Stimulated activated CD8-positive, alpha-beta memory T cell treated with anti-CD3 and anti-CD28 coated beads, Interleukin-12 subunit alpha, Interleukin-12 subunit beta, amount 100 ng/mL, for 4 hours (primary cell): ENCODE results near the gene CISH.

Experiments used
- DNase-seq: peaks from one replicate; pipeline ENCODE4 v3.0.0-alpha.2; 2020; ENCODE audit warnings: low read depth

The CISH gene

GRCh38 chr3:50611464-50612233 lies at the start of gene CISH:
CISH (minus strand) TSS chr3:50611774; CDS start chr3:50611650, 124 bp downstream.
- peak; percentile 91 for DNase-seq

- DNase-seq, result no peak
Measured at GRCh38 chr3:50660386-50660785, 48.8 kb upstream of the CISH start.

- DNase-seq, result no peak
Measured at GRCh38 chr3:50658831-50659230, 47.3 kb upstream of the CISH start.

GRCh38 chr3:50658416-50658815 lies 46.8 kb upstream of the CISH start:
- DNase-seq, result no peak

GRCh38 chr3:50657816-50658215 lies 46.2 kb upstream of the CISH start:
- DNase-seq, result no peak

GRCh38 chr3:50657407-50657806 lies 45.8 kb upstream of the CISH start:
- DNase-seq, result no peak

GRCh38 chr3:50656417-50657195 lies 45.0 kb upstream of the CISH start:
- DNase-seq, result no peak

- no peak for DNase-seq
Measured at GRCh38 chr3:50655009-50655830, 43.6 kb upstream of the CISH start.

- DNase-seq, result no peak
Measured at GRCh38 chr3:50653937-50654595, 42.5 kb upstream of the CISH start.

GRCh38 chr3:50652709-50653108 lies 41.1 kb upstream of the CISH start:
- DNase-seq, result no peak

- DNase-seq, result no peak
Measured at GRCh38 chr3:50651920-50652529, 40.5 kb upstream of the CISH start.

- DNase-seq, result no peak
Measured at GRCh38 chr3:50651445-50651844, 39.9 kb upstream of the CISH start.

- DNase-seq, result no peak
Measured at GRCh38 chr3:50650018-50650417, 38.4 kb upstream of the CISH start.

GRCh38 chr3:50649451-50649931 lies 37.9 kb upstream of the CISH start:
- DNase-seq, result no peak

GRCh38 chr3:50648944-50649343 lies 37.4 kb upstream of the CISH start:
- no peak for DNase-seq

- DNase-seq, result no peak
Measured at GRCh38 chr3:50648313-50648712, 36.7 kb upstream of the CISH start.

- no peak for DNase-seq
Measured at GRCh38 chr3:50645378-50645777, 33.8 kb upstream of the CISH start.

- DNase-seq, result no peak
Measured at GRCh38 chr3:50644561-50644960, 33.0 kb upstream of the CISH start.

GRCh38 chr3:50642382-50642781 lies 30.8 kb upstream of the CISH start:
- DNase-seq, result no peak

- no peak for DNase-seq
Measured at GRCh38 chr3:50639055-50639494, 27.5 kb upstream of the CISH start.

GRCh38 chr3:50637945-50638344 lies 26.4 kb upstream of the CISH start:
- no peak for DNase-seq
